Measurements from ENCODE around the gene GOLPH3.
"Not testable (repeated sequence)": the region's sequence is repeated elsewhere in the genome, so short reads cannot be mapped to it uniquely, and the experiment has no call there.

The GOLPH3 gene

GRCh38 chr5:32123058-32123805 is 50.9 kb downstream of the GOLPH3 start:
- no peak for ATAC-seq (ENCODE audit: low read depth)
- Histone ChIP-seq H3K9me3 (ENCODE audit: severe bottlenecking) (no peaks in the 10 kb centered on the region), H3K27me3 (ENCODE audit: insufficient read depth, poor library complexity, severe bottlenecking) (no peaks in the 10 kb centered on the region), H3K4me1 (ENCODE audit: insufficient read depth, poor library complexity, severe bottlenecking) (no peaks in the 10 kb centered on the region), H3K27ac (ENCODE audit: poor library complexity, severe bottlenecking) (no peak overlapping the region), H3K4me3 (ENCODE audit: severe bottlenecking) (no peak overlapping the region), H3K36me3 (ENCODE audit: low read depth) (peaks cover 93% of the 10 kb centered on the region)
- no peak for DNase-seq (ENCODE audit: low spot score)
- TF ChIP-seq, protein P1, sequence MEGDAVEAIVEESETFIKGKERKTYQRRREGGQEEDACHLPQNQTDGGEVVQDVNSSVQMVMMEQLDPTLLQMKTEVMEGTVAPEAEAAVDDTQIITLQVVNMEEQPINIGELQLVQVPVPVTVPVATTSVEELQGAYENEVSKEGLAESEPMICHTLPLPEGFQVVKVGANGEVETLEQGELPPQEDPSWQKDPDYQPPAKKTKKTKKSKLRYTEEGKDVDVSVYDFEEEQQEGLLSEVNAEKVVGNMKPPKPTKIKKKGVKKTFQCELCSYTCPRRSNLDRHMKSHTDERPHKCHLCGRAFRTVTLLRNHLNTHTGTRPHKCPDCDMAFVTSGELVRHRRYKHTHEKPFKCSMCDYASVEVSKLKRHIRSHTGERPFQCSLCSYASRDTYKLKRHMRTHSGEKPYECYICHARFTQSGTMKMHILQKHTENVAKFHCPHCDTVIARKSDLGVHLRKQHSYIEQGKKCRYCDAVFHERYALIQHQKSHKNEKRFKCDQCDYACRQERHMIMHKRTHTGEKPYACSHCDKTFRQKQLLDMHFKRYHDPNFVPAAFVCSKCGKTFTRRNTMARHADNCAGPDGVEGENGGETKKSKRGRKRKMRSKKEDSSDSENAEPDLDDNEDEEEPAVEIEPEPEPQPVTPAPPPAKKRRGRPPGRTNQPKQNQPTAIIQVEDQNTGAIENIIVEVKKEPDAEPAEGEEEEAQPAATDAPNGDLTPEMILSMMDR (IDR thresholded peaks at IDR 0.05; ENCODE audit: poor library complexity, severe bottlenecking), result no peak

DNA sequence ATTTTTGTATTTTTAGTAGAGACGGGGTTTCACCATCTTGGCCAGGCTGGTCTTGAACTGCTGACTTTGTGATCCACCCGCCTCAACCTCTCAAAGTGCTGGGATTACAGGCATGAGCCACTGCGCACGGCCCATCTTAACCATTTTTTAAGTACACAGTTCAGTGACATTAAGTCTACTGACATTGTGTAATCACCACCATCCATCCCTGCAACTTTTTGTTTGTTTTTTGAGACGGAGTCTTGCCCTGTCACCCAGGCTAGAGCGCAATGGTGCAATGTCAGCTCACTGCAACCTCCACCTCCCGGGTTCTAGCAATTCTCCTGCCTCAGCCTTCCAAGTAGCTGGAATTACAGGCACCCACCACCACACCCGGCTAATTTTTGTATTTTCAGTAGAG is 55.2 kb downstream of the GOLPH3 start:
- H3K36me3 ChIP-seq (ENCODE audit: low read depth), result peaks cover 82% of the 10 kb centered on the region
- H3K27me3 ChIP-seq (ENCODE audit: insufficient read depth, poor library complexity, severe bottlenecking); H3K4me1 ChIP-seq (ENCODE audit: insufficient read depth, poor library complexity, severe bottlenecking); H3K4me3 ChIP-seq (ENCODE audit: severe bottlenecking); H3K27ac ChIP-seq (ENCODE audit: poor library complexity, severe bottlenecking); H3K9me3 ChIP-seq (ENCODE audit: severe bottlenecking); ATAC-seq (ENCODE audit: low read depth); DNase-seq (ENCODE audit: low spot score): not testable (repeated sequence)

DNA sequence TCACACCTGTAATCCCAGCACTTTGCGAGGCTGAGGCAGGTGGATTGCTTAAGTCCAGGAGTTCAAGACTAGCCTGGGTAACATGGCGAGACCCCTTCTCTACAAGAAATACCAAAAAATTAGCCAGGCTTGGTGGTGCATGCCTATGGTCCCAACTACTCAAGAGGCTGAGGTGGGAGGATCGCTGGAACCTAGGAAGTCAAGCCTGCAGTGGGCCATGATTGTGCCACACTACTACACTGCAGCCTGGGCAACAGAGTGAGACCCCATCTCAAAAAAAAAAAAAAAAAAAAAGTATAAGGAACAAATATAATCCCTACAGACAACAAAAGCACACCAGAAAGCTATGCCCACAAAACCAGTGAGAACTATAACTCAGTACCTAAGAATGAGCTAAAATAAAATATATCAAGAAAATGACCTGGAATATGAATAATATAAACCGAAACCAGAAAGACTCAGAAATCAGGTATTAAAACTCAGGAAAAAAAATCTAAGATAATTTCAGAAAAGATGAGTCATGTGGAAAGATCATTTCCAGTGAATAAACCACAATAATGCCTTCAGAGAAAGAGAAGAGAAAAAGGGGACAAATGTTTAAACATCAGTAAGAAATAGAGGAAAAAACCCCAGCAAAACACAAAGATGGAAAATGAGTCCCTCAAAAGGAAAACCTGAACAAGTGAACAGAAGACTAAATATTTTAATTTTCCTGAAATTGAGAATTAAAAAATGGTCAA is 57.4 kb downstream of the GOLPH3 start:
- ATAC-seq (ENCODE audit: low read depth) (no peak), DNase-seq (ENCODE audit: low spot score) (no peak)
- no peaks in the 10 kb centered on the region for H3K27me3 ChIP-seq (ENCODE audit: insufficient read depth, poor library complexity, severe bottlenecking)

GRCh38 chr5:32115985-32116384 is 58.1 kb downstream of the GOLPH3 start:
- DNase-seq (ENCODE audit: low spot score), result no peak
- TF ChIP-seq, protein P1 (IDR thresholded peaks at IDR 0.05; ENCODE audit: poor library complexity, severe bottlenecking), result no peak
- peaks cover 81% of the 10 kb centered on the region for H3K36me3 ChIP-seq (ENCODE audit: low read depth)
- H3K27me3 ChIP-seq (ENCODE audit: insufficient read depth, poor library complexity, severe bottlenecking), result no peaks in the 10 kb centered on the region
- no peak overlapping the region for H3K4me3 ChIP-seq (ENCODE audit: severe bottlenecking)
- no peak for ATAC-seq (ENCODE audit: low read depth)
- H3K4me1 ChIP-seq (ENCODE audit: insufficient read depth, poor library complexity, severe bottlenecking), result no peaks in the 10 kb centered on the region
- H3K9me3 ChIP-seq (ENCODE audit: severe bottlenecking), result peaks cover 2% of the 10 kb centered on the region
- no peak overlapping the region for H3K27ac ChIP-seq (ENCODE audit: poor library complexity, severe bottlenecking)

More for the DNA sequence above, 57.4 kb downstream of the GOLPH3 start:
- Histone ChIP-seq H3K27ac (ENCODE audit: poor library complexity, severe bottlenecking) (no peak overlapping the region), H3K36me3 (ENCODE audit: low read depth) (peaks cover 85% of the 10 kb centered on the region), H3K4me1 (ENCODE audit: insufficient read depth, poor library complexity, severe bottlenecking) (no peaks in the 10 kb centered on the region), H3K4me3 (ENCODE audit: severe bottlenecking) (no peak overlapping the region), H3K9me3 (ENCODE audit: severe bottlenecking) (peaks cover 2% of the 10 kb centered on the region)
- TF ChIP-seq, protein P1 (IDR thresholded peaks at IDR 0.05; ENCODE audit: poor library complexity, severe bottlenecking), result no peak

DNA sequence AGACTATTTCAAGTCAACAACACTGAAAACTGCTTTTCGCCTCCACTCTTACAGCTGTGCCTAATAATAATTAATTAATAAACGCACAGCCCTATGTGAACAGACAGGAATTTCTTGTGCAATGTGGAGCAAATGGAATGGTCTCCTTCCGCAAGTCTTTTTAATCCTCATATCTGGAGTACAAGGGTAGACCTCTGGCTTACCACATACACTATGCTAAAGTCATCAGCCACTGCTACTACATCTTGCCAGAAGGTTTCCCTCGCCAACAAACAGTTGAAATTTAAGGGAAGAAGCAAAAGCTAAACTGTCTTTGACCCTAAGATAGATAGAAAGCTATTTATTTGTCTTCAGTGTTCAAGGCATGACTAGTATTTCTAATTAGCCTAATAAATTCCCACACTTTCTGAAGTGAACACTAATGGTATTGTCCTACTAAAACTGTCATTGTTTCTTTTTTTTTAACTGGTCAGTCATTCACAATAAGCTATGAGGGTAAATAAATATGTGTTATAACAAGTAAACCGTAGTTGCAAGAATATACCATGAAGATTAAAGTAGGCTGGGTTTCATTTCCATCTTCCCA is 63.9 kb downstream of the GOLPH3 start:
- TF ChIP-seq, protein P1 (IDR thresholded peaks at IDR 0.05; ENCODE audit: poor library complexity, severe bottlenecking), result no peak
- Histone ChIP-seq H3K4me3 (ENCODE audit: severe bottlenecking) (no peak overlapping the region), H3K36me3 (ENCODE audit: low read depth) (peaks cover 91% of the 10 kb centered on the region), H3K27me3 (ENCODE audit: insufficient read depth, poor library complexity, severe bottlenecking) (no peaks in the 10 kb centered on the region), H3K27ac (ENCODE audit: poor library complexity, severe bottlenecking) (no peak overlapping the region), H3K4me1 (ENCODE audit: insufficient read depth, poor library complexity, severe bottlenecking) (no peaks in the 10 kb centered on the region), H3K9me3 (ENCODE audit: severe bottlenecking) (no peaks in the 10 kb centered on the region)
- DNase-seq (ENCODE audit: low spot score), result no peak
- ATAC-seq (ENCODE audit: low read depth), result no peak
